DMS 273 treated with DMSO at 0.1 percent for 48 hours (cell line): ENCODE results near the gene CDC40.
A peak's percentile ranks its signal among the peaks of the same experiment; 100 is the strongest.

Experiments used
- DNase-seq: peaks from one replicate; lab custom pipeline; 2025; lab: John Stamatoyannopoulos, UW

Gene CDC40

DNA sequence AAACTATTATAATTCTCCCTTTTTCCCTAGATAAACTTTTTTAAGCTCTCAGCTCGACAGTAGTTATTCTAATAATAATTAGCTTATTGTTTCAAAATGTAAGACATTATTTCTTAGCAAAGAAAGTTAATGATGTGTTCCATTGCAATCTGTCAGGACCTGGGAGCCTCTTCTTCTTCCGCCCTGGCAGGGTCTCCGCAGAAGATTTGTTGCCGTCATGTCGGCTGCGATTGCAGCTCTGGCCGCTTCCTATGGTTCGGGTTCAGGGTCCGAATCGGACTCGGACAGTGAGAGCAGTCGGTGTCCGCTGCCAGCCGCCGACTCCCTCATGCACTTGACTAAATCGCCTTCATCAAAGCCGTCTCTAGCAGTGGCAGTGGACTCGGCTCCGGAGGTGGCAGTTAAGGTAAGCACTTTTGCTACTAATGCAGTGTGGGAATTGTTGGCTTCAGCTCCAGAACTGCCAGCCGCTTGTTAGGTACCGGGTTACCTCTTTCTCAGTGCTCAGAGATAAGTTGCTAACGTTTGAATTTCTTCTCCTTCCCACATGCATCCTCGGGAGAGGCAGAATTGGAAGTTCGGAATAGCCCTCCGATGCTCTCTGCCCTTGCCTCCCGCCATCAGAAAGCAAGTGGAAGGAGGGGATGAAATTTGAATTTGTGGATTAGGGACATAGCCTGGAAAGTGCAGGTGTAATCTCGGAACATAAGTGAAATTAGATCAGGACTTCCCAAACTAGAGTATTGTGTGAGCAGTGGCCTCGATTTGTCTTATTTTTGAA, at the start of gene CDC40:
Gene CDC40 (plus strand): TSS at position 200 of the 781 bp plus-strand sequence. CDS start 18 bp downstream, at position 218.
- peak; percentile 91 for DNase-seq

GRCh38 chr6:110137924-110138887, 42.0 kb upstream of the CDC40 start:
- DNase-seq, result no peak

DNA sequence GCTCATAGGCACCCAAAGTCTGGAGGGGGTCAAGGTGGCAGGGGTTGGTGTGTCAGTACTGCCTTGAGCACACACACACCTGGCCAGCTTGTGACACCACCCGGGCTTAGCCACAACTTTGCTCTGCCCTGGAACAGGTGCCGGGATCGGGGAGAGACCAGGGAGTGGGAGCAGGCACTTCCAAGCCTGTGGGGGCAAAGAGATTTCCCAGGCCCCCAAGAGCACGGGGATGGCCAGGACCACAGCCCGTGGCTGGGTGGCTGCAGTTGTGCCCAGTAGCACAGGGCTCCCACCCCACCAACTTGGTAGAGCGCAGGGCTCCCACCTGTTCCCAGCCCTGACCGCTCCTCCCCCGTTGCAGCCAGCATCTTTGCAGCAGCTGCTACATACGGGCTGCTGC, 41.2 kb upstream of the CDC40 start:
- DNase-seq, result no peak

DNA sequence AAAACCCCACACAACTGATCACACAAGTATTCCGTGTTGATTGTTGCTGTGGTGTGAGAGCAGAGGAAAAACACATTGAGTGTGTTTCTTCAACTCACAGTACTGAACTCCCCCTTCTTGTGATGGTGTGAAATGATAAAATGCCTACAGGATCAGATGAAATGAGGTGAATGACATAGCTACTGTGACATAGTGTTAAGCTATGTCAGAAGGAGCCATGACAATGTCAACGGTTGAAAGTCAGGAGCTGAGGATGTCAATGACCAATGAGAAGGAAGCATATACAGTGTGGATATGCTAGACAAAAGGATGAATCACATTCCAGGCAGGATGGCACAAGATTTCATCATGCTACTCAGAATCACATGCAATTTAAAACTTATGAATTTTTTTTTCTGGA, 39.6 kb upstream of the CDC40 start:
- DNase-seq, result no peak

GRCh38 chr6:110147870-110148269, 32.4 kb upstream of the CDC40 start:
- no peak for DNase-seq

DNA sequence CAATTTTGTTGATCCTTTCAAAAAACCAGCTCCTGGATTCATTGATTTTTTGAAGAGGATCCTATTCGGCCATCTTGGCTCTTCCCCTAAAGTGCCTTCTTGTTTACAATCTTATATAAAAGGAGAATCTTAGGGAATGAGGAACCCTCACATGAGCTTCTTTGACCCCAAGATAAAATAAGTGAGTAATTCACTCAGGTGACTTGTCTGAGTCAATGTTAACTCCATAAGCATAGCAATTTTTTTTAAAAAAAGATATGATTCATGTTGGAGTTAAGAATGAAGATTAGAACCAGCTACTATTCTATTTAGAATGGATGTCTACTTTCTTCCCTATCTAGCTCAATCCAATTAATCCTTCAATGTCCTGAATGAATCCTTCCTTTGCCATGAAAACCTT, 21.7 kb upstream of the CDC40 start:
- DNase-seq, result no peak

DNA sequence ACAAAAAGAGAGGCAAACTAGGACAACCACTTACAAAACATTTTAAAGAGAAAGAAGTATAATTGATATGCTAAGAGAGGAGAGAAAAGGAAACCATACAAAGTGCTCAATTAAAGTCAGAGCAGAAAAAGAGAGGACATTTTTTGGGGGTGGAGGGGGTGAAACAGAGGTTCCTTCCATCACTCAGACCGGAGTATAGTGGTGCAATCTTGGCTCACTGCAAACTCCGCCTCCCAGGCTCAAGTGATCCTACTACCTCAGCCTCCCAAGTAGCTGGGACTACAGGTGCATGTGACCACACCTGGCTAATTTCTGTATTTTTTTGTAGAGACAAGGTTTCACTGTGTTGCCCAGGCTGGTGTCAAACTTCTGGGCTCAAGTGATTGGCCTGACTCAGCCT, 10.1 kb upstream of the CDC40 start:
- DNase-seq, result no peak

DNA sequence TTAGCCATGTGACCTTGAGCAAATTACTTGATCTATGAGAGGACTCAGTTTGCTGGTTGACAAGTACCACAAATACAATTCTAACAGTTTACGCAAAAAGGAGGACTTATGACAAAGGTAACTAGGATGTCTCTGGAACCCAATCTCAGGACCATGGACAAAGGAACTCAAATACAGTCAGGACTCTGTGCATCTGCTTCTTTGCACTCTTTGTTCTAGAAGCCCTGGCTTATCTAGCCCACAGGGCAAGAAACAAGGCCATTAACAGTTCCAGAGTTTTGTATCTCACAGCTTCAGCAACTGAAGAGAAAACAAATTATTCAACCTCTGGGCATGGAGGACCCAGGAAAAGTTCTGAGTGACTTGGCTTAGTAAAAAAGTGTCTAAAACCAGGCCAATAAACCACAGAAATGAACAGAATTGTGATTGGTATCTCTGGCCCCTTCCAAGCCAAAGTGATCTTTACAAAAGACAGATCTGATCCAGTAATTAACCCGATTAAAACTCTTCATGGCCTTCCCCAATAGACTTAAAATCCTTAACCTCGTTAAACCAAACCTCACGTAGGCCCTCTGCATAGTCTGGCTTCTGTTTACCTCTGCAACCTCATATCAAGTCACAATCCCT, 6.6 kb upstream of the CDC40 start:
- DNase-seq, result no peak

- peak; percentile 78 for DNase-seq
Observed at GRCh38 chr6:110178626-110179405, 1.4 kb upstream of the CDC40 start.

DNA sequence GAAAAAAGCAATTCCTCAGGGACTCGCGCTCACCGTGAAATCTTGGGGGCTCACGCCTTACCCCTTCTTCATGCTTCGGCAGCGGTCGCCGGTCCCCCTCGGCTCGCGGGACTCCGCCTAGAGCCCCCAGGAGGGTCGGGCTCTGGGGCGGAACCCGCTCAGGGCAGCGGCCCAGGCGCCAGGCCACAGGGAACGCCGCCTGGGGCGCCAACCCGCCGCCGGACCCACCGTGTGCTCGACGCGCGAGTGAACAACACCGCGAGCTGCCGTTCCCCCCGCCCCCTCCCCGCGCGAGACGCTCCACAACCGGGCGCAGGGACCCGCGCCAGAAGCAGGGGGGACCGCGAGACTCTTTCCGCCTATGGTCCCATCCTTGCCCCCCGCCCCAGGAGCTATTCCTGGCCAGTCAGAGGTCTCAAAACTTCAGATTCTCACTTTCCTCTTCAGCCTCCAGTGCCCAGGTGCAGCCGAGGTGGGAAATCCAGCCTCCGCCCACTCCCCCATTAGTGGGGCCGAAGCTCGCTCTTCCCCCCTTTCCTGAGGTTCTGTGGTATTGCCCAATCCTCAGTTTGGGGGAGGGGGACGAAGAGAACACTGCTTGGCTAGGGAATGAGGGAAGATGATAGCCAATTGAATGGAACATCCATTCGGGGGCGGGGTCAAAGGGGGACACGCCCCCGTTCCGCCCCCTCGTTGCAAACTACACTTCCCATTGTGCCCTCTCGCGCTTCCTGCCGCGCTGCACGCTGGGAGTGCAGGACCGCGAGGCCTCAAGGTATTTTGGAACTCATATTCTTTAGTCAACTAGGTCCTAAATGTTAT, 610 bp upstream of the CDC40 start, which contains the start of gene WASF1:
Gene WASF1 (minus strand): TSS at position 265 of the 822 bp plus-strand sequence. CDS start 52,069 bp downstream, outside the sequence.
- peak; percentile 97 for DNase-seq

DNA sequence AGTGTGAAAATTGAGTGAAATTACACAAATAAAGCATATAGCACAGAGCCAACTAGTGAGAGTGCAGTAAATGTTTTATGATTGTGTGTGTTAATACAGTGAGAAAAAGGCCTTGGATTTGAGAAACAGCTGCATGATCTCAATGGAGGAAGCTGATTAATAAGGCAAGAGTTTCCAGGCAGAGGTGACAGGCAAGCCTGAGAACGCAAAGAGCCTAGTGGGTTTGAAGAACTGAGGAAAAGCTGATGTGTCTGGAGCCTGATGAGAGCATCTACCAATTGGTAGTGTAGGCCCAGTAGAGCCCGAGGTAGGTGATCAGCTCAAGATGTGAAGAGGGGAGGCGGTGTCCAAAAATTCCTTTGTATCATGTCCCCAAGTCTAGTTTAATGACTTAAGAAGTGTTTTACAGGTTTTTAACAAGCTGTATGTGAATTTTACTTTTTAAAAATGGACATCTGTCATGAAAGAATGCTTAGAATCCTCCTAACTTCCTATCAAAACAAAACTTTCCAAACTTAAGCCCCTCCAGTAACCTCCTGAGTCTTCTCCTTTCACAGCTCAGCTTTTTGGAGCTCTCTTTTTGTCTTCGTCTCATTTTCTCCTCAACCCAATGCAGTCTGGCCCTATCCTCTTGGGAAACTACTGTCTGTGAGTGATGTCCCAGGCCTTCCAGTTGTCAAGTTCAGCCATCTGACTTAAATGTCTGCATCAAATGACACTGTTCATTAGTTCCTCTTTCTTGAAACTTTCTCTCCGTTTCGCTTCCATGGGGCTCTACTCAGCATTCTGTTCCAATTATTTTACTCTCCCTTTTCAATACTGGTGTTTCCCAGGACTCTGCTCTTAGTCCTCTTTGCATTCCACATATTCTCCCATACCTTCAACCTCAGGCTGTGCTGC, 1.2 kb downstream of the CDC40 start:
- no peak for DNase-seq

DNA sequence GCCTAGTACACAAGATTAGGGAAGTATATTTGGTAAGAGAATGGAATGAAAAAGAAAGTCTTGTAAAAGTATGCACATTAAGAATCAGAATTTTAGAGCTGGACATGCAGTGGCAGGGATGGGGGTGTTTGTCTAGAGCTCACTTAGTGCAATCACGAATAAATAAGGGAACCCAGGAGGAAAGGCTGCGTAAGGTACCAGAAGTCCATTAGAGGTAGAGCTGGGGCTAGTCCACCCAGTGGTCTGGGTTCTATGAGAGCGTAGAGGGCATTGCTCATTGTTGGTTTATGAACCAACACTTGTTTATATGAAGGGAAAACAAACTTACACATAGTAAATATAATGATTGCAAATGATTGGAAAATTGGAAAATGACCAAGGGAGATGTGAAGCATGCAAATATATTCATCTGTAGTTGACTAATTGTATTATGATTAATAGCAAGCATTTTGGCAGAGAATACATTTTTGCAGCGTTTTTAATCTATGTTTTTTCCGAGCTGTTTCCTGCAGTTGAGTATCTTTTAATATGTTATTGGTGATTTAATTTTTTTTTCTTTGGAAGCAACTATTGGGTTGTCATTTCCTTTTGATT, 3.2 kb downstream of the CDC40 start:
- DNase-seq, result no peak

DNA sequence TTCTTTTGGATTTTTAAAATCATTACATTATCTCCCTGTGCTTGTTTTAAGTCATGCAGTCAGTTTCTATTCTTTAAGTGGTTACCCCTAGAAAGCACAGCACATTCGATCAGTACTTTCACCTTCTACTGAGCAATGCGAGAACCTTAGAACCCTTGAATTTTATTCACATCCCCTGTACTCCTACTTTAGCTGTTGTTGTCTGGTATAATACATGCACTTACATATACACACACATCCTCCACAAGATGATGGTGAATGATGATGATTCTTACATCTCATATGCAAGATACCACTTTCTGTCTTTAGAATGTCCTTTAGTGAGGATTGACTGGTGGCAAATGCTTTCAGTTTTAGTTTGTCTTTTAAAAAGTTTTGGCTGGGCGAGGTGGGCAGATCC, 5.7 kb downstream of the CDC40 start:
- no peak for DNase-seq

DNA sequence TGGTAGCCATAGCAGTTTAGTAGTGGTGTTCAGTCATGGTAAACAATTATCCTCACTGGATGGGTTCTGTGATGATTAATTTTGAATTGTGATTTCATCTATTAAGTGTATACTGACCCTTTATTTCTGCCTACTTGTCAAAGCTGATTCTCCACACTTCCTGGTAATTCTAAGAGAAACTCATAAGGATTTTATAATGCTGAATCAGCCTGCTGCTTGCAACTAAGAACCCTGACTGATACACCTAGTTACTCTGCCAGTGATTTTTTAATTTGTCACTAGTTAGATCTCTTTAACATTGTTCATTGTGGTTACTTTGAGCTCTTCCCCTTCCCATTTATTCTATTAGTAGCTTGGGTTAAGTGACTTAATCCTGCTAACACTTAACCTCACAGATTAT, 8.6 kb downstream of the CDC40 start:
- no peak for DNase-seq

- no peak for DNase-seq
Observed at GRCh38 chr6:110190726-110191125, 10.5 kb downstream of the CDC40 start.

- DNase-seq, result no peak
Observed at GRCh38 chr6:110191477-110191876, 11.2 kb downstream of the CDC40 start.

- DNase-seq, result no peak
Observed at GRCh38 chr6:110195639-110196038, 15.4 kb downstream of the CDC40 start.

GRCh38 chr6:110196874-110197273, 16.6 kb downstream of the CDC40 start:
- no peak for DNase-seq

- no peak for DNase-seq
Observed at GRCh38 chr6:110198561-110198960, 18.3 kb downstream of the CDC40 start.
